Eye (tissue), 1 donor: ENCODE data around the gene GMIP.
"Not testable (repeated sequence)": the region's sequence is repeated elsewhere in the genome, so short reads cannot be mapped to it uniquely, and the experiment has no call there.

Experiments used
- DNase-seq: peaks from one replicate; pipeline ENCODE4 v3.0.0-alpha.2; 2015

GMIP gene

DNA sequence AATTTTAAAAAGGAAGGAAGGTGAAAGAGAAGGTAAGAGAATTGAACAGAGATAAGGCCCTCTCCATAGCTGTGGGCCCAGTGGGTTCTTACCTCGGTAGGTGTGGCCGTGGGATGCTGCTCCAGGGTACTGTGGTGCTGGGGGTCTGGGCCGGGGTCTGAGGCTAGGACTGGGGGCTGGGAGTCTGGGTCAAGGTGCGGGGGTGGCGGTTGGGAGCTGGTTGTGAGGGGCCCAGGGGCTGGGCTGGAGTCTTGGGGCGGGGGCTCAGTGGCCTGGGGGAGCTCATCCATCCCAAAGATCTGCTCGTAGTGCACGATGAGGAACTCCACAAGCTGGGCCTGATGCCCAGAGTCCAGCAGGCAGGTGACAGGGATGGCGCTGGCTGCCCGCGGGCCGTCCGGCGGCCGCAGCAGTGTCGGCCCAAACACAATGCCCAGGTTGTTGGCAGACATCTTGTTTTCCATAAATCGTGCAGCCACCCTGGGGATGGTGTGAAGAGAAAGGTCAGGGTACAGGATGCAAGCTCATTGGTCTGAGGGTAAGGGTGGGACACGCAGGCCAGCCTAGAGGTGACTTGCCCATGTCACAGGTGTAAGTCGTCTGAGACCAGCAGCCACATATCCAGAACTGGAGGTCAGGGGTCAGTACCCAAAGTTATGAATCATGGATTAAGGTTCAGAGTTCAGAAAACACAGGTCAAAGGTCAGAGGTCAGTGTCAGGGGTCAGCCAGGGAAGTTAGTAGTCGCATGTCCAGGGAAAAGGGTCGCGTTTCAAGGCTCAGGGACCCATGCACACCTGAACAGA, 9.5 kb downstream of the GMIP start:
- DNase-seq: no peak

GRCh38 chr19:19632661-19633060, 10.8 kb downstream of the GMIP start:
- no peak for DNase-seq

GRCh38 chr19:19631346-19631745, 12.1 kb downstream of the GMIP start:
- DNase-seq: no peak

DNA sequence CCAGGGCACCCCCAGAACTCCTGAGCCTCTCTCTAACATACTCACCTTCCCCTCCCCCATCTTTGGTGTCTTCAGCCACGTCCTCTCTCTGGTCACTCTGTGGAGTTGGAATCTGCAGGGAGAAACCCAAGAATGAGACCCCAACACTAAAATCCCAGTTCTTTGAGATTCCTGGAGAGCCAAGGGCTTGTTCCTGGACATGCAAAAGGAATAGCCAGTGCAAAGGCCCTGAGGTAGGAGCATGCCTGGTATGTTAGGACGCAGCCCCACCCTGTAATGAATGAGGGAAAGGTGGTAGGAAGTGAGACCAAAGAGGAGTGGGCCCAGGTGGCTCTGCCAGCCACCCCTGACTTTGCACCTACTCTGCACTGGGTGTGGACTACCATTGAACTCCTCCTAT, 13.0 kb downstream of the GMIP start:
- no peak for DNase-seq

DNA sequence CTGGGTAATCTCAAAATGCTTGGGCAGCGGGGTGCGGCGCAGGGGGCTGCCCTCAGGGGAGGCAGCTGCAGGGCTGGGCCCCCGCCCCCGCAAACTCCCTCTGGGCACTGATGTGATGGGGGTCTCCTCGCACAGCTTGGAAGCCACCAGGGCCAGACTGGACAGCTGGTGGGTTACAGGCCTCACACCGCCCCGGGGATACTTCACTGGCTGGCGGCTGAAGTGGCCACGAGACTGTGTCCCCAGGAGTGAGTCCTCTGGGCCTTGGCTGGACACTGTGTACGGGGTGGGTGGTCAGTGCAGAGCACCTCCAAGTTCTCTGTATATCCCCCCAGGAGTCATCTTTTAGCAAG, 13.4 kb downstream of the GMIP start:
- no peak for DNase-seq

DNA sequence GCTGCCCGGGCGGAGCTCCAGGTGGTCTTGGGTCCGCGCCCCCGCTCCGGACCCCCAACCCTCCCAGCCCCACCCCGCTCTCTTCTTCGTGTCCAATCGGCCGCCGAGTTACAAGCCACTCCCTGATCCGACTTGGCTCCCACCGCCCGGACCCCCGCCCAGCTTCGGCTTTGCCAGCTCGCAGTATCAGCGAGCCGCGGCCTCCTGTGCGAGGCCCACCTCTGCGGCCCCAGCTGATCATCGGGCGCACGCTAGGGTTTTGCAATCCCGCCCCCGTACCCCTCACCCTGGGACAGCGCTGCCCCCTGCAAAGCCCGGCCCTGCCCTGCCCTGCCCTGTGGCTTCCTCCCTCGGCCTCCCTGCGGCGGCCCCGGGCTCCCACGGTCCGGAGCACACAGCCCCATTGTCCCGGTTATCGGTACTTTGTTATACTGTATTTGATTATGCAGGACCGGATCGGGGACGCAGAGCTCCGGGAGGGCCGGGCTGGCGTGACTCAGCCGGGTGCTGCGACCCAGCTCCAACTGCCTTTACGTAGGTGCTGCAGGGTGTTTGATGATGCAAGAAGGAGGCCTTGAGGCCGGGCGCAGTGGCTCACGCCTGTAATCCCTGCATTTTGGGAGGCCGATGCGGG, 14.8 kb downstream of the GMIP start:
- DNase-seq: peak; percentile 94

DNA sequence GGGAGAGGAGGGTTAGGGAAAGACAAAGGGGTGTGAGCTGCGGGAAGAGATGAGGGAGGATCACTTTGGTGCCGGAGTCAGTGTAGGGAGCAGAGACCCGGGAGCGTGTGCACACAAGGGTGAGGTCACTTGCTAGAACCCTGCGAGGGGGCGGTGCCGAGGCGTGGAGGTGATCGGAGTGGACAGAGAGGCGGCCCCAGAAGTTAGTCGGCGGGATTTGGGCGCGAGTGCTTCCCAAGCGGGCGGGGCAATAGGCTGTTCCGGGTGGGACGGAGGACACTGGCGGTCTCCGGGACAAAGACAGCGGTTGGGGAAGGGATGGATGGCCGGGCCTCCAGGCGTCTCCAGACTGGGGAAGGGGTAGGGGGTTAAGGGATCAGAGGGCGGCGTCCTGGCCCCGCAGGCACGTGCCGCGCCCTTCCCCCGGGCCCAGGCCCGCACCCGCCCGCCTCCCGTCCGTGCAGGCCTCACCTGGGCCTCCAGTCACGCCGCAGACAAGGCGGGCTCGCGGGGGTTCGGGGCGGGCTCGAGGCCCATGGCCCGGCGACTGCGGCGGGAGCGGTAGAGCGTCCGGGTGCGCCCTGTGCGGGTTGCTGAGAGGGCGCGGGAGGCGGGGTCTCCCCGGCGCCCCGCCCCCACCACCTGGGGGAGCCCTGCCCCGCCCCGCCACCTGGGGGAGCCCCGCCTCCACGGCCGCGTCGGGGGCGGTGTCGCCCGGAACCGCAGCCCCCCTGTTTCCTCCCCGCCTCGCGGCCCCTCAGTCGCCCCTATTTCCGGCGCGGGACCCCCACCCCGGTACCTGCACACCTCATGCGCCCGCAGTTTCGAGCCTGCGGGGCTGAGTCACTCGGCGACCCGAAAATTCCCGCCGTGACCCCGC, 15.6 kb downstream of the GMIP start, which contains the start of gene LPAR2:
LPAR2 (minus strand) TSS at position 600 of the 880 bp plus-strand sequence. CDS start 945 bp downstream, outside the sequence.
- peak; percentile 82 for DNase-seq

DNA sequence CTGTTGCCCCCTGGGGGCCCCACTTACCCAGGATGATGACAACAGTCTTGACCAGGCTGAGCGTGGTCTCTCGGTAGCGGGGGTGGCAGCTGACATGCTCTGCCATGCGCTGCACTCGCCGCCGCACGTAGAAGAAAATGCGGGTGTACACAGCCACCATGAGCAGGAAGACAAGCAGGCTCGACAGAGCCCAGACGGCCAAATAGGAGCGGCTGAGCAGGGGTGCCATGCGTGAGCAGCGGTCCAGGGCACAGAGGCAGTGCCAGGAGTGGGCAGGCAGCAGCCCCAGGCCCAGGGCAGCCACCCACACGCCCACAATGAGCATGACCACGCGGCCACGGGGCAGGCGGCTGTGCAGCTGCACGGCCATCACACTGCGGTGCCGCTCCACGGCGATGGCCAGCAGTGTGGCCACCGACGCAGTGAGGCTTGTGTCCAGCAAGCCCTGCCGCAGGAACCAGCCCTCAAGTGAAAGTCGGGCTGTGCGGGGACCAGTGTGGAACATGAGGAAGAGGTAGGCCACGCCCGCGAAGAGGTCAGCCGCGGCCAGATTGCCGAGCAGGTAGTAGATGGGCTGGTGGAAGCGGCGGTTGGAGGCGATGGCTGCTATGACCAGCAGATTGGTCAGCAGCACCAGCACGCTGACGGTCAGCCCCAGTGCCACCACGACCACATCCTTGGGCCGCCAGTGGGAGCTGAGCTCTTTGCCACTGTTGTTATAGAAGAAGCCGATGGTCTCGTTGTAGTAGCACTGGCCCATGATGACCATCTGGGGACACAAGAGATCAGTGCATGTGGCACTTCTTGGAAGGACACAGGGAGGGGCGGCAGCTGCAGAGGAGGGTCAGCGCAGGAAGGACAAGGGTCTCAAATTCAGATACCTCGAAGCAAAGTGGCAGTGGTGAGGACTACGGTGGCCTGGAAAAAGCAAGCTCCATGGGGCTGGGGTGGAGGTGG, 16.7 kb downstream of the GMIP start:
- DNase-seq: no peak

DNA sequence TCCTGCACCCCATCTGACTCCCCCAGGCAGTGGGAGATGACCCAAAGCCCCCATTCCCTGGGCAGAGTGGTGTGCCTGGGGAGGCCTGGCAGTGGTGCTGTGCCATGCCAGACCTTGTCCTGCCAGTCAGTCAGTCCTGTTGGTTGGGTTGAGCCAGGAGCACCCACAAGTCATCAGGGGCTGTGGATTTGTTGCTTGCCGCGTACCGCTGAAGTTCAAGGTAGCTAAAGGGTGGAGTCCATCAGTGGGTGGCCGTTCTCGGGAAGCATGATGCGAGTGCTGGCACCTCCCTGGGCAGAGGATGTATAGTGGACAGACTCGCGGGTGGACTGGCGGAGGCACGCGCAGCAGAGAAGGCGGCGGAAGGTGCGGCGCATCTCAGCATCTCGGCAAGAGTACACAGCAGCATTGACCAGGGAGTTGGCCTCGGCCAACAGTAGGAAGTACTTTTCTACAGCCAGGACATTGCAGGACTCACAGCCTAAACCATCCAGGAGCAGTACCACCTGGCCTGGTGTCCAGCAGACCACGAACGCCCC, 19.4 kb downstream of the GMIP start:
- DNase-seq: no peak

- DNase-seq: no peak
These were observed 20.1 kb downstream of the GMIP start for GRCh38 chr19:19623383-19623782.

GRCh38 chr19:19619849-19620210, 23.6 kb downstream of the GMIP start:
- DNase-seq: no peak

GRCh38 chr19:19619181-19619848, 24.1 kb downstream of the GMIP start:
- DNase-seq: peak; percentile 51

DNA sequence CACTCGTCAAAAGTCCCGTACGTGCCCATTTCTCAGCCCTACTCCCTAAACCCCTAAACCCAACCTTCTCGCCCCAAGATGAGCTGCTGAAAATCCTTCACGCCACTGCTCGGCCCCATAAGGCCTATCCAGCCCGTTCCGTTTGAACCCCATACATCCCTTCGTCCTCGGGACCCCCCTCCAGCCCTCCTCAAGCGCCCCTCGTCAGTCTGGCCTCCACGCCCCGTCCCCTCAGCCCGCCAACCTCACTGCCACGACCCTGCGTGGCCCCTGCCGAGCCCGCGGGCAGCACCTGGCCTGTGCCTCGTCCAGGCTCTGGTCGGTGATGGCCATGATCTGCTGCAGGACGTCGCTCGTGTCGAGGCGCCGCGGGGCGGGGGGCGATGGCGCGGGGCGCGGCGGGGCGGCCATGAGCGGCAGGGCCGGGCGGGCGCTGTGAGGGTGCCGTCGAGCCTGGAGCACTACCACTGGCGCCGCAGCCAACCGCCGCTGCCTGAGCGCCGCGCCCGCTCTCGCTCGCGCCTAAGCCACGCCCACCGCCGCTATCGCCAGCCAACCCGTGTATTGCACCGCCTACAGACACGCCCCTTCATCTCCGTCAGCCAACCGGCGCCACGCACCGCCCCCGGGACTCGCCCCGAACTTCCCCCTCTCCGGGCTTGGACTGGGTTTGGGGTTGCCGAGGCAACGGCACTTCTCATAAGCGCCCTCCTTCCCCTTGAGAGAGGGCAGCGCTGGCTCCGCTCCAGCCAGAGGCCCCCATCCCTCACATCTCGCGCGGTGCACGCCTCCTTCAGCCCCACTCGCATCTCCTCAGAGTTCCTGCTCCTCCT, 25.0 kb downstream of the GMIP start, which contains the start of gene PBX4:
PBX4 (minus strand) TSS at position 469 of the 833 bp plus-strand sequence; CDS start at position 411, 58 bp downstream.
- peak; percentile 99 for DNase-seq

GRCh38 chr19:19615086-19615485, 28.4 kb downstream of the GMIP start:
- DNase-seq: no peak

DNA sequence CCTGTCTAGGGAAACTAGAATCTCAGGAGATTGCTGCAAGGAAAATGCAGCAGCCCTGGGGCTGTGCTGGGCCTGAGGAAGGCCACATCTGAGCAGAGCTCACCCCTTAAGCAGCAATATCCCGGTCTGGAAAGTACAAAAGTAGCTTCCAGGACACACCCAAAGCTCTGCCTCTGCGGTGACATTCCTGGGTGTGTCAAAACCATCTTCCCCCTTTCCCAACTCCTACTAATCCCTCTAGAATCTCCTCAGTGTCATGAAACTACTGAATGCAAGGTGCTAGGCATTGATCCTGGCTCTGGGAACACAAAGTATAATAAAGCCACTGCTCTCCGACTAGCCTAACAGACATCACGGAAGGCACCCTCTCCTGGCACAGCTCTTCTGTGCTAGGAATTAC, 30.0 kb downstream of the GMIP start:
- no peak for DNase-seq

- no peak for DNase-seq
These were observed 32.9 kb downstream of the GMIP start for GRCh38 chr19:19610376-19611202.

GRCh38 chr19:19606686-19607085, 36.8 kb downstream of the GMIP start:
- not testable (repeated sequence) for DNase-seq

- peak; percentile 31 for DNase-seq
These were observed 37.4 kb downstream of the GMIP start for GRCh38 chr19:19606021-19606420.

DNA sequence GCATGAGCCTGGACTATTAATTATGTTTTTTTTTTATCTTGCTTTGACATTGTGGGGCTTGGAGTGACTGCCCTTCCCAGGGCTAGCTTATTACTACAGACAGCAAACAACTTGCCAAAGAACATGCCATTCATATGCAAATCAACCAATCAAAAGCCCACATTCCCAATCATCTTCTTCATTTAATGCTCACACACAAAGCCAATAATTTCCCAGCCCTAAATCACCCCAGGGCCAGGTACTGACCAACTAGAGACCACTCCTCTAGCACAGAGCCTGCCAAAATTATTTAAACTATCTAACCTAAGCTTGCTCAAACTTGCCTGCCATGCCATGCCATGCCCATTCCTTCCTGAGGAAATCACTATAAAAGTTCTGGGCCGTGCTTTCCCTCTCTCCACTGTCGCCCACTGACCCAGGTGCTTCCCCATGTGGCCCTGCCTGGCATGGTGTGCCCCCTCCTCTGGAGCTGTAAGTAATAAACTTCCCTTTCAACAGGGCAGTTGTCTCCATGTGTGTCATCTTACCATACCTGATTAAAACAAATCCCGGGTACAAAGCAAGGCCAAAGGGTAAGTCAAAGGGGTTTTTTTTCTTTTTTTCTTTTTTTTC, 40.6 kb downstream of the GMIP start:
- no peak for DNase-seq
